Esophagus squamous epithelium (tissue), 5 donors: Measurements from ENCODE around the gene ANKRD52. TPM values are rescaled to one million over a fixed set of nuclear protein-coding genes. Genes with fewer than 3 reads are reported as not detected.

Experiments
- DNase-seq: peaks from one replicate; lab custom pipeline; 2025; lab: John Stamatoyannopoulos, UW
- H3K27ac ChIP-seq, 4 donors: fragments of 200-600 bp; sonication (generic); one replicate each; pipeline ENCODE4 v1.5.1; 2016 to 2019; ENCODE audit warnings: mild to moderate bottlenecking in 1 of 4
- H3K27me3 ChIP-seq, 4 donors: fragments of 200-600 bp; sonication (generic); 1 replicate in 3 of 4; 2 replicates in 1 of 4; pipeline versions ENCODE4 v1.5.1 to v1.6.0; 2017 to 2021; ENCODE audit warnings: antibody characterized with exemption in 1 of 4
- H3K36me3 ChIP-seq, 3 donors: fragments of 200-600 bp; sonication (generic); one replicate each; pipeline ENCODE4 v1.5.1; 2016 to 2019
- H3K4me1 ChIP-seq, 3 donors: fragments of 200-600 bp; sonication (generic); one replicate each; pipeline ENCODE4 v1.5.1; 2017 to 2019
- H3K4me3 ChIP-seq, 4 donors: fragments of 200-600 bp; sonication (generic); 1 replicate in 3 of 4; 2 replicates in 1 of 4; pipeline ENCODE4 v1.5.1; 2016 to 2019; ENCODE audit warnings: mild to moderate bottlenecking in 2 of 4, moderate library complexity in 1 of 4
- H3K9me3 ChIP-seq, 3 donors: fragments of 200-600 bp; sonication (generic); one replicate each; pipeline ENCODE4 v1.5.1; 2016 to 2019
- CTCF ChIP-seq, 6 experiments: fragments of 450-650 bp in 4 of 6; fragments of 200-600 bp in 2 of 6; sonication (generic) in 2 of 6; IDR thresholded peaks; one replicate each; pipeline ENCODE4 v1.5.1; 2016 to 2019; ENCODE audit warnings: antibody characterized with exemption in 6 of 6, mild to moderate bottlenecking in 4 of 6, moderate library complexity in 4 of 6
- POLR2A ChIP-seq, 4 donors: fragments of 450-650 bp; IDR thresholded peaks; one replicate each; pipeline ENCODE4 v1.6.1; 2017; ENCODE audit warnings: antibody characterized with exemption in 4 of 4, mild to moderate bottlenecking in 4 of 4, moderate library complexity in 3 of 4
- WGBS, 2 donors: methylation state at CpG; one replicate each; pipeline ENCODE4 v1.1.5; 2018; 5-methylcytosine and 5-hydroxymethylcytosine counted together
- intact Hi-C: fragments of 100-400 bp; cut with DNase I; formaldehyde crosslinking; loops from one replicate; pipeline ENCODE4 v1.15.0; 2022
- total RNA-seq, 4 donors: library from RNA; depleted of rRNA; stranded (reverse); fragments of >200 nt; gene quantifications; one replicate each; pipeline ENCODE4 v1.1.0, GENCODE V29; 2016
- donor health status: DM: yes; HTN: yes; CAD: no.

Gene ANKRD52
- total RNA-seq, 4 donors from 2014 or later = 9.2 to 15.8 (median 13.9) TPM

DNA sequence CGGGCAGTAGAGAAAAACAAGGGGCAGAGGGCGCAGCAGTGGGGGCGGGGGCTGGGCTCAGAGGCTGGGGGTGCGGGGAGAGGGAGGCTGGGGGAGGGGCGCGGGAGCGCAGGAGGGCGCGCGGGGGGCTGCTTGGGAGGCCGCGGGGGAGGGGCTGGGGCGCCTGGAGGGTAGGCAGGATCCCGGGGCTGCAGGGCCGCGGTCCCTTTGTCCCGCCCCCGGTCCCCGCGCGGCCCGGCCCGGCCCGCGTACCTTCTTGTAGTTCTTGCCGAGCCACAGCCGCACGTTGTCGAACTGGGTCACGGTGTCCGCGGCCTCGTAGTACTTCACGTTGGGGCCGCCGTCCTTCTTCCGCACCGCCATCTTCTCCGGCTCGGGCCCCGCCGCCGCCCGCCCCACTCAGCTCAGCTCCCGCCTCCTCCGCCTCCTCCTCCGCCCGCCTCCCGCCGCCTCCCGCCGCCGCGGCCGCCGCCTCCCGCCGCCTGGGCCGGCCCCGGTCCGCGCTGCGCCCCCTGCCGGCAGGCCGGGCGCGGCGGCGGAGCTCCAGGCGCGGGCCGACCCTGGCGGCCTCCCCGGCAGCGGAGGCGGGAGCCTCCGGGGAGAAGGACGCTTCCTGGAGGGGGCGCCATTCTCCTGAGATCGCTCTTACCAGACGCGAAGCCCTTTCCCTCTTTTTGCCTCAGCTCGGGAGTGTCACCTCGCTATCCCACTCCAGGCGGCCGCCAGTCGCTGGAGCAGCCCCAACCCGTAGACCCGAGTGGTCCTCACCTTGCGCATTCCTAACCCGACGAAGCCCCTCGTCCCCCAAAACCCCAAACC, 68.9 kb downstream of the ANKRD52 start, which contains the start of gene SMARCC2:
TSS of gene SMARCC2 (minus strand) at position 385 of the 819 bp plus-strand sequence. CDS start at position 363, 22 bp downstream.
- intact Hi-C loops = loop anchor here (5.0 kb wide), 1 partner anchor 62 kb away; the partner anchor contains the start of gene ESYT1

DNA sequence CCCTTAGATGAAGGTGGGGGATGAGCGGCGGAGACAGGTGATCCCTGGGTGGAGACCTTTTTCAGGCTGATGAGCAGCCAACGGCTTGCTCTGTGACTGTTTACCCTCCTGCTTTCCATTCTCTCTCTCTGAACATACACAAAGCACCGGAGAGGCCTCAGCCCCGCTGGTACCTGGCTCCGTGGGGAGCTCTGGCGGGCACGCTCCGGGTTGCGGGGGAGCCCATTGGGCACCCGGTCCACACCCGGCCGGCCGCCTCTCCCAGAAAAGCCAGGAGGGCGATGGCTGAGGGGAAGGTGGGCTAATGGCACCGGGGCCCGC, 69.4 kb downstream of the ANKRD52 start:
- DNase-seq = no peak
- H3K4me3 ChIP-seq = peak overlapping the region; percentile 78 to 97 (median 90)
- H3K9me3 ChIP-seq = no peaks in the 10 kb centered on the region
- no peaks in the 10 kb centered on the region for H3K27me3 ChIP-seq
- TF ChIP-seq CTCF (IDR thresholded peaks at IDR 0.05) (no peak), POLR2A (IDR thresholded peaks at IDR 0.05) (no peak)
- intact Hi-C loops = loop anchor here (5.0 kb wide), 1 partner anchor 61 kb away; the partner anchor contains the start of gene ESYT1
- peaks cover 11 to 36% (median 16%) of the 10 kb centered on the region in 3 donors for H3K36me3 ChIP-seq
- H3K4me1 ChIP-seq = peaks cover 18 to 38% (median 25%) of the 10 kb centered on the region in 3 donors
- peak overlapping the region; percentile 93 to 99 (median 95) for H3K27ac ChIP-seq
- 0 to 4% methylated on average over 2 to 3 of the region's 17 CpGs for WGBS, 2 donors

More for the DNA sequence above, 68.9 kb downstream of the ANKRD52 start, which contains the start of gene SMARCC2:
- H3K36me3 ChIP-seq = peaks cover 6 to 30% (median 10%) of the 10 kb centered on the region in 3 donors
- no peaks in the 10 kb centered on the region for H3K9me3 ChIP-seq
- peaks cover 18 to 38% (median 25%) of the 10 kb centered on the region in 3 donors for H3K4me1 ChIP-seq
- no peaks in the 10 kb centered on the region for H3K27me3 ChIP-seq
- peak within 1 kb of the TSS; percentile 93 to 99 (median 95) for H3K27ac ChIP-seq
- WGBS, 2 donors = 1% methylated on average over 13 to 28 of the region's 93 CpGs
- H3K4me3 ChIP-seq = peak within 1 kb of the TSS; percentile 78 to 97 (median 90)
- DNase-seq = peak; percentile 26
- TF ChIP-seq CTCF (IDR thresholded peaks at IDR 0.05) = peak; percentile 58 to 95 (median 84)
- peak in 1 of 4 donors; percentile 13 for TF ChIP-seq POLR2A (IDR thresholded peaks at IDR 0.05)

DNA sequence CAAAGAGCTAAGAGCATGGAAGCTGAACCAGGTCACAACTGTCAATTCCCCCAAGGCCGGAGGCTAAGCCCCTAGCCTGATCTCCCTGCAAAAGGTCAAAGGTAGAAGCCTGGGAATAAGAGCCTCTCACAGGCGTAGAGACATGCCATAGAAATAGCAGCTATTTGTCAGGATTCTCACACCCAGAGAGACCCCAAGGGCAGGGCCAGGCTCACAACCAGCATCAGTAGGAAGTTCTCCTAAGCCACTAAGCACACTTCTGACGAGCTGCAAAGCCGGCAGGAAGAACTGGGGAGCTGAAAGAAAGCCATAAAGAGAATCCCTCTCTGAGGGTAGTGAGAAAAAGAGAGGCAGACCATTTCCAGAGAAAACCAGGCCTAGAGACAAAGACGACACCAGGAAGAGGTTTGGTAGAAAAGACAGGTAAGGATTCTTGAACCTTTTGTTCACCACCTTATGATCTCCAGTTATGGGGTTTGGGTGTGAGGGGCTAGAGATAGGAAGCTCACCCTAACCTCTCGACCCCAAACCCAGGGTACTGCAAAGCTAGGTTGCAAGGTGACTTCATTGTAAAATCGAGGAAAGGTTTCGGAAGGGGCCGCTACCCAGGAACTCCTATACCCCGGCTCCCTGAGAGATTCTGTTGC, 69.9 kb downstream of the ANKRD52 start:
- peaks cover 18 to 38% (median 25%) of the 10 kb centered on the region in 3 donors for H3K4me1 ChIP-seq
- H3K27ac ChIP-seq = peak overlapping the region; percentile 93 to 99 (median 95)
- intact Hi-C loops = loop anchor here (5.0 kb wide), 1 partner anchor 61 kb away; the partner anchor contains the start of gene ESYT1
- DNase-seq = no peak
- H3K4me3 ChIP-seq = peak overlapping the region; percentile 78 to 97 (median 90)
- H3K36me3 ChIP-seq = peaks cover 15 to 41% (median 19%) of the 10 kb centered on the region in 3 donors
- TF ChIP-seq CTCF (IDR thresholded peaks at IDR 0.05) (no peak), POLR2A (IDR thresholded peaks at IDR 0.05) (no peak)
- 6 to 13% methylated on average over 10 of the region's 10 CpGs for WGBS, 2 donors
- no peaks in the 10 kb centered on the region for H3K27me3 ChIP-seq
- H3K9me3 ChIP-seq = no peaks in the 10 kb centered on the region

Other genes with a start within 250 kb of the ANKRD52 start
- gene IKZF4, start 237.3 kb downstream of the ANKRD52 start, total RNA-seq = 1 to 10 TPM; 1.2 to 2.0 (median 1.9) TPM
- 1,000 to 10,000 TPM in 2 of 4 donors, 100 to 1,000 TPM in 2; 381 to 1,639 (median 1,040) TPM for gene RPS26, start 216.5 kb downstream of the ANKRD52 start, total RNA-seq
- 100 to 1,000 TPM in 1 of 4 donors, 10 to 100 TPM in 3; 36.0 to 125 (median 82.8) TPM for gene ERBB3, start 178.2 kb downstream of the ANKRD52 start, total RNA-seq
- 100 to 1,000 TPM in 3 of 4 donors, 10 to 100 TPM in 1; 89.3 to 206 (median 176) TPM for gene PA2G4, start 153.8 kb downstream of the ANKRD52 start, total RNA-seq
- 1,000 to 10,000 TPM in 3 of 4 donors, 100 to 1,000 TPM in 1; 966 to 4,641 (median 3,066) TPM for gene RPL41, start 141.8 kb downstream of the ANKRD52 start, total RNA-seq
- gene ZC3H10, start 140.1 kb downstream of the ANKRD52 start, total RNA-seq = 1 to 10 TPM; 1.5 to 3.8 (median 2.3) TPM
- 10 to 100 TPM; 42.6 to 70.8 (median 62.5) TPM for gene ESYT1, start 130.1 kb downstream of the ANKRD52 start, total RNA-seq
- 10 to 100 TPM; 26.3 to 51.0 (median 37.8) TPM for gene MYL6B, start 105.8 kb downstream of the ANKRD52 start, total RNA-seq
- 1,000 to 10,000 TPM; 1,011 to 2,279 (median 1,490) TPM for gene MYL6, start 100.0 kb downstream of the ANKRD52 start, total RNA-seq
- gene SMARCC2, start 68.9 kb downstream of the ANKRD52 start, total RNA-seq = 10 to 100 TPM; 31.7 to 64.9 (median 46.1) TPM
- 10 to 100 TPM; 21.1 to 42.5 (median 28.6) TPM for gene RNF41, start 36.5 kb downstream of the ANKRD52 start, total RNA-seq
- 10 to 100 TPM; 17.2 to 31.0 (median 21.6) TPM for gene NABP2, start 34.0 kb downstream of the ANKRD52 start, total RNA-seq
- gene SLC39A5, start 28.3 kb downstream of the ANKRD52 start, total RNA-seq = 1 to 10 TPM in 1 of 4 donors, not detected in 3; 1.1 TPM
- gene COQ10A, start 8.6 kb upstream of the ANKRD52 start, total RNA-seq = 1 to 10 TPM; 1.6 to 9.5 (median 4.1) TPM
- 100 to 1,000 TPM; 126 to 175 (median 133) TPM for gene CS, start 41.9 kb upstream of the ANKRD52 start, total RNA-seq
- gene CNPY2, start 57.6 kb upstream of the ANKRD52 start, total RNA-seq = 10 to 100 TPM; 37.2 to 66.6 (median 55.3) TPM
- gene PAN2, start 75.6 kb upstream of the ANKRD52 start, total RNA-seq = 10 to 100 TPM; 10.2 to 35.9 (median 14.9) TPM
- gene IL23A, start 80.5 kb upstream of the ANKRD52 start, total RNA-seq = 10 to 100 TPM in 1 of 4 donors, 1 to 10 TPM in 2, not detected in 1; 2.6 to 28.6 (median 2.8) TPM
- 10 to 100 TPM; 54.3 to 83.7 (median 62.4) TPM for gene STAT2, start 101.7 kb upstream of the ANKRD52 start, total RNA-seq
- gene APOF, start 104.5 kb upstream of the ANKRD52 start, total RNA-seq = not detected
- 10 to 100 TPM in 2 of 4 donors, 1 to 10 TPM in 2; 6.9 to 16.4 (median 11.4) TPM for gene TIMELESS, start 191.0 kb upstream of the ANKRD52 start, total RNA-seq
- gene MIP, start 196.3 kb upstream of the ANKRD52 start, total RNA-seq = under 1 TPM in 1 of 4 donors, not detected in 3; 0.09 TPM
- 1 to 10 TPM; 2.3 to 3.6 (median 2.9) TPM for gene SPRYD4, start 210.2 kb upstream of the ANKRD52 start, total RNA-seq
- gene GLS2, start 229.8 kb upstream of the ANKRD52 start, total RNA-seq = 10 to 100 TPM in 1 of 4 donors, 1 to 10 TPM in 3; 4.9 to 10.5 (median 7.8) TPM